ENCODE measurements around the gene A2ML1.
"Not testable (repeated sequence)": the region's sequence is repeated elsewhere in the genome, so short reads cannot be mapped to it uniquely, and the experiment has no call there.

Gene A2ML1

GRCh38 chr12:8818526-8818925, 3.9 kb upstream of the A2ML1 start:
- DNase-seq, result no peak

GRCh38 chr12:8819666-8819980, 2.8 kb upstream of the A2ML1 start:
- no peak for DNase-seq

GRCh38 chr12:8820676-8821407, 1.6 kb upstream of the A2ML1 start:
- DNase-seq, result not testable (repeated sequence)

GRCh38 chr12:8821591-8821990, 830 bp upstream of the A2ML1 start:
- no peak for DNase-seq

GRCh38 chr12:8823565-8824300, 1.3 kb downstream of the A2ML1 start:
- peak; percentile 5 for DNase-seq

- DNase-seq, result no peak
Measured at GRCh38 chr12:8827551-8828256, 5.3 kb downstream of the A2ML1 start.

- no peak for DNase-seq
Measured at GRCh38 chr12:8828257-8829124, 6.1 kb downstream of the A2ML1 start.

- no peak for DNase-seq
Measured at GRCh38 chr12:8829125-8829518, 6.7 kb downstream of the A2ML1 start.

GRCh38 chr12:8829621-8830020, 7.2 kb downstream of the A2ML1 start:
- no peak for DNase-seq

- DNase-seq, result no peak
Measured at GRCh38 chr12:8831116-8831515, 8.7 kb downstream of the A2ML1 start.

- DNase-seq, result no peak
Measured at GRCh38 chr12:8832500-8832899, 10.1 kb downstream of the A2ML1 start.

GRCh38 chr12:8834230-8834629, 11.8 kb downstream of the A2ML1 start:
- no peak for DNase-seq

GRCh38 chr12:8837291-8837690, 14.9 kb downstream of the A2ML1 start:
- DNase-seq, result no peak

- no peak for DNase-seq
Measured at GRCh38 chr12:8840321-8840720, 17.9 kb downstream of the A2ML1 start.

GRCh38 chr12:8840938-8841633, 18.7 kb downstream of the A2ML1 start:
- no peak for DNase-seq

- DNase-seq, result no peak
Measured at GRCh38 chr12:8841778-8842177, 19.4 kb downstream of the A2ML1 start.

- DNase-seq, result no peak
Measured at GRCh38 chr12:8844665-8845064, 22.2 kb downstream of the A2ML1 start.

- no peak for DNase-seq
Measured at GRCh38 chr12:8846305-8846704, 23.9 kb downstream of the A2ML1 start.

GRCh38 chr12:8847435-8847834, 25.0 kb downstream of the A2ML1 start:
- DNase-seq, result no peak

GRCh38 chr12:8849876-8850275, 27.5 kb downstream of the A2ML1 start:
- no peak for DNase-seq

- DNase-seq, result no peak
Measured at GRCh38 chr12:8852119-8852518, 29.7 kb downstream of the A2ML1 start.

- DNase-seq, result no peak
Measured at GRCh38 chr12:8855891-8856290, 33.5 kb downstream of the A2ML1 start.

Measured in CD4-positive, alpha-beta T cell treated with Interleukin-10 for 1 hour (primary cell).